Activated naive CD8-positive, alpha-beta T cell treated with anti-CD3 and anti-CD28 coated beads for 36 hours (primary cell): ENCODE data around the gene LPCAT3. TPM values are rescaled to one million over a fixed set of nuclear protein-coding genes. Genes with fewer than 3 reads are reported as not detected.

Experiments
- total RNA-seq, 2 experiments: library from RNA; stranded (reverse); gene quantifications; one replicate each; pipeline ENCODE4 v1.2.3, GENCODE V29; 2021

LPCAT3 gene
- total RNA-seq, 2 experiments from 2014 or later, result 23.3 to 23.8 TPM

Other genes with a start within 250 kb of the LPCAT3 start
- gene LAG3, start 246.0 kb downstream of the LPCAT3 start, total RNA-seq, result 10 to 100 TPM; 64.8 to 67.7 TPM
- gene CD4, start 228.9 kb downstream of the LPCAT3 start, total RNA-seq, result 1 to 10 TPM; 2.2 to 2.5 TPM
- under 1 TPM; 0.54 to 0.76 TPM for gene GPR162, start 196.7 kb downstream of the LPCAT3 start, total RNA-seq
- gene P3H3, start 190.1 kb downstream of the LPCAT3 start, total RNA-seq, result under 1 TPM; 0.36 to 0.60 TPM
- under 1 TPM in 1 of 2 experiments, not detected in 1; 0.10 TPM for gene GNB3, start 177.6 kb downstream of the LPCAT3 start, total RNA-seq
- gene CDCA3, start 167.2 kb downstream of the LPCAT3 start, total RNA-seq, result 10 to 100 TPM; 62.5 to 64.0 TPM
- gene USP5, start 166.3 kb downstream of the LPCAT3 start, total RNA-seq, result 100 to 1,000 TPM; 125 to 127 TPM
- 1,000 to 10,000 TPM; 1,593 to 1,653 TPM for gene TPI1, start 150.9 kb downstream of the LPCAT3 start, total RNA-seq
- 1 to 10 TPM; 2.7 to 3.0 TPM for gene SPSB2, start 145.2 kb downstream of the LPCAT3 start, total RNA-seq
- 1 to 10 TPM; 3.0 to 4.1 TPM for gene LRRC23, start 113.7 kb downstream of the LPCAT3 start, total RNA-seq
- 100 to 1,000 TPM; 140 to 141 TPM for gene ENO2, start 103.9 kb downstream of the LPCAT3 start, total RNA-seq
- gene ATN1, start 90.5 kb downstream of the LPCAT3 start, total RNA-seq, result 10 to 100 TPM; 27.6 to 28.5 TPM
- gene RNU7-1, start 74.7 kb downstream of the LPCAT3 start, total RNA-seq, result not detected
- gene C12orf57, start 74.5 kb downstream of the LPCAT3 start, total RNA-seq, result 100 to 1,000 TPM; 203 to 208 TPM
- gene PTPN6, start 67.1 kb downstream of the LPCAT3 start, total RNA-seq, result 100 to 1,000 TPM; 457 to 467 TPM
- 100 to 1,000 TPM; 556 to 557 TPM for gene PHB2, start 47.8 kb downstream of the LPCAT3 start, total RNA-seq
- gene EMG1, start 47.6 kb downstream of the LPCAT3 start, total RNA-seq, result 100 to 1,000 TPM; 130 to 140 TPM
- gene C1S, start 42.2 kb upstream of the LPCAT3 start, total RNA-seq, result under 1 TPM; 0.47 to 0.66 TPM
- 1 to 10 TPM; 1.6 to 2.5 TPM for gene C1R, start 74.0 kb upstream of the LPCAT3 start, total RNA-seq
- gene C1RL, start 90.7 kb upstream of the LPCAT3 start, total RNA-seq, result 10 to 100 TPM in 1 of 2 experiments, 1 to 10 TPM in 1; 8.6 to 10.1 TPM
- gene RBP5, start 110.4 kb upstream of the LPCAT3 start, total RNA-seq, result not detected
- gene CLSTN3, start 111.9 kb upstream of the LPCAT3 start, total RNA-seq, result 10 to 100 TPM; 16.5 to 17.2 TPM
- gene PEX5, start 171.2 kb upstream of the LPCAT3 start, total RNA-seq, result 10 to 100 TPM; 39.1 to 40.3 TPM